Eye (tissue), 1 donor: ENCODE data around the gene ZNF503.

Experiments used
- DNase-seq: peaks from one replicate; pipeline ENCODE4 v3.0.0-alpha.2; 2015

Gene ZNF503

GRCh38 chr10:75352650-75353049, 48.9 kb downstream of the ZNF503 start:
- peak; percentile 18 for DNase-seq

- no peak for DNase-seq
These were observed 49.9 kb downstream of the ZNF503 start for GRCh38 chr10:75351637-75352036.

- DNase-seq = no peak
These were observed 50.8 kb downstream of the ZNF503 start for GRCh38 chr10:75350791-75351190.
